HG03460 (cell line): ENCODE data around the gene ANKFN1.

ENCODE experiments used
- ATAC-seq: cut with Tn5 transposase; IDR thresholded peaks from one replicate; pipeline ENCODE4 v1.9.1; 2021; ENCODE audit not compliant: unreplicated experiment

The ANKFN1 gene

DNA sequence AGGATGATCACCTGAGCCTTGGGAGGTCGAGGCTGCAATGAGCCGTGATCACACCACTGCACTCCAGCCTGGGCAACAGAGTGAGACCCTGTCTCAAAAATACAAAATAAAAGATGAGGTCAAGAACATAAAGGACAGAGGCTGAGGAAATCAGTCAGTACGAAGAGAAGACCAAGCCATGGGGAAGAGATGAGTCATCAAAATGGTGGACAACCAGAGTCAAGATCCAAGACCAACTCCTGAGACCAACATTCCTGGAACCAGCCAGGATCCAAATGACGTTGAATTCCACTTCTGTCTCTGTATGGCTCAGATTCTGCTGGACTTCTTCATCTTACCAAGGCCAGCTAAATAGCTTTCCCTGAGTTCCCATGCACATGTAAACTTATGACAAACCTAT lies 395.4 kb downstream of the ANKFN1 start:
- no peak for ATAC-seq

DNA sequence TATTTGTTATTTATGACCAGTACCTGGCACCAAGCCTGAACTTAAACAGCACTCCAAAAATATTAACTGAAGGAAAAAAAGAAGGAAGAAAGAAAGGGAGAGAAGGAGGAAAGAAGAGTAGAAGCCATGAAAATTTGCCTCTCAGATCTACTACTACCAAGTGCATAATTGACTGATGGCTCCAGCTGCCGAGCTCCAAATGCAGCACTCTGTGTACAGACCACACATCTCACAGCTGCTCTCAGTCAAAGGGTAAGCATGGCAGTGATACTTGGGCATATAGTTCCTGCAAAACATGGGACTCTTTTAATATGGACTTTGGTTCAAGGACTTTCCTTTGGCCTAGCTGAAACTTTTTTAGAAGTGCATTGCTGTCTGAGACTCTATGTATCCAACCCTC lies 396.2 kb downstream of the ANKFN1 start:
- no peak for ATAC-seq

DNA sequence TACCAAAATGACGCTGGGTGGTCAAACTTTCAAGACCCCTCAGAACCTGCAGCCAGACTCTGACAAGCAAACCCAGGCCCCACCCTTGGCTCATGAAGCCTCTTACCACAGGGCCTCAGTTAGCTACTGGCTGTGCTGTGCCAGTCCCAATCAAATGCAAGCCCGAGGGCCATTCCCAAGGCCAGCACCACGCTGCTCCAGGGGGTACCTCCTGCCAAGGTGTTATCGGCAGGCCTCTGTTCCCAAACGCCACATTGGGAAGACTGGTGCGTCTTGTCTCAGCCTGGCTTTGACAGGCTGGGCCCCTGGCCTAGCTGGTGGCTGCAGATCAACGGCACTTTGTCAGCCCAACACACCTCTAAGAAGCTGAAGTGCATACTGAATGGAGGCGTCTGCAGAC lies 404.4 kb downstream of the ANKFN1 start:
- no peak for ATAC-seq

DNA sequence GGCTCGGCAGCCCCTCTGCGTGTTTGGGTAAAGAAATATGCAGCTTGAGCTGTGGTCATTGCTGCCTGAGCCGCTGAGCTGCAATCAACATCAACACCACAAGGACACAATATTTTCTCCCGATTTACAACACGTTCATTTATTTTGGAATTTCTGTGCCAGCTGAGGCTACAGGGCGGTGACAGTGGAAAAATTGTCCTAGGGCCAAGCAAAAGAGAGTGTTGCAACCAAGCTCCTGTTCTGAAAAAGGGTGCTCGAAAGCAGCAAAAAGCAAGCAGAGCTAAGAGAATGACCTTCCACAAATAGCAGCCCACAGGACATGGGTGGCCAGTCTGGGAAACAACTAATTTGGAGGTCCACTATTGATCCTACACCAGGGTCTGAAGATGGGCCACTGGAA lies 404.8 kb downstream of the ANKFN1 start:
- ATAC-seq: no peak
